Type B pancreatic cell (in vitro differentiated cells): Measurements from ENCODE around the gene SUMO3. TPM values are rescaled to one million over a fixed set of nuclear protein-coding genes. Genes with fewer than 3 reads are reported as not detected.
A peak's percentile ranks its signal among the peaks of the same experiment; 100 is the strongest.

ENCODE experiments used
- DNase-seq: peaks from one replicate; pipeline ENCODE4 v3.0.0; 2021; ENCODE audit warnings: mixed read lengths; ENCODE audit not compliant: unreplicated experiment; ENCODE audit errors: extremely low spot score
- H3K27ac Mint-ChIP-seq: 2 replicates; pipeline ENCODE4 v1.8.0; 2021; ENCODE audit warnings: mild to moderate bottlenecking, mixed read lengths
- H3K27me3 Mint-ChIP-seq: 2 replicates; pipeline ENCODE4 v1.8.0; 2021; ENCODE audit warnings: mixed read lengths
- H3K36me3 Mint-ChIP-seq: 2 replicates; pipeline ENCODE4 v1.8.0; 2021; ENCODE audit warnings: mixed read lengths
- H3K4me1 Mint-ChIP-seq: one replicate; pipeline ENCODE4 v1.8.0; 2021; ENCODE audit warnings: mixed read lengths; ENCODE audit not compliant: unreplicated experiment
- H3K4me3 Mint-ChIP-seq: 2 replicates; pipeline ENCODE4 v1.8.0; 2021; ENCODE audit warnings: mild to moderate bottlenecking, mixed read lengths
- H3K9me3 Mint-ChIP-seq: 2 replicates; pipeline ENCODE4 v1.8.0; 2021; ENCODE audit warnings: mixed read lengths
- CTCF ChIP-seq: fragments of 200-600 bp; sonication (generic); conservative IDR thresholded peaks from 2 replicates; pipeline ENCODE4 v1.5.0; 2021; ENCODE audit warnings: antibody characterized with exemption, mild to moderate bottlenecking
- total RNA-seq: library from RNA; stranded (reverse); gene quantifications from 2 replicates; pipeline ENCODE4 v1.2.1, GENCODE V29; 2021; ENCODE audit warnings: low replicate concordance

Gene SUMO3
- total RNA-seq, 1 donor from 2014 or later: 81.2 TPM

GRCh38 chr21:44791993-44792392, 25.9 kb downstream of the SUMO3 start:
- Mint-ChIP-seq H3K4me1 (peaks cover 10% of the 10 kb centered on the region), H3K4me3 (no peak overlapping the region), H3K9me3 (no peaks in the 10 kb centered on the region), H3K36me3 (peaks cover 28% of the 10 kb centered on the region), H3K27me3 (no peaks in the 10 kb centered on the region), H3K27ac (peak overlapping the region; percentile 61)
- no peak for TF ChIP-seq CTCF
- no peak for DNase-seq

- Mint-ChIP-seq H3K9me3 (no peaks in the 10 kb centered on the region), H3K36me3 (peaks cover 23% of the 10 kb centered on the region), H3K4me3 (no peak overlapping the region), H3K27ac (no peak overlapping the region), H3K27me3 (no peaks in the 10 kb centered on the region), H3K4me1 (peaks cover 10% of the 10 kb centered on the region)
- no peak for TF ChIP-seq CTCF
- DNase-seq: no peak
Measured at GRCh38 chr21:44791246-44791645, 26.6 kb downstream of the SUMO3 start.

- no peak overlapping the region for H3K4me3 Mint-ChIP-seq
- TF ChIP-seq CTCF: no peak
- H3K27ac Mint-ChIP-seq: no peak overlapping the region
- H3K4me1 Mint-ChIP-seq: peaks cover 10% of the 10 kb centered on the region
- H3K9me3 Mint-ChIP-seq: no peaks in the 10 kb centered on the region
- no peaks in the 10 kb centered on the region for H3K27me3 Mint-ChIP-seq
- DNase-seq: no peak
- peaks cover 25% of the 10 kb centered on the region for H3K36me3 Mint-ChIP-seq
Measured at GRCh38 chr21:44790368-44790767, 27.5 kb downstream of the SUMO3 start.

GRCh38 chr21:44789880-44790279, 28.0 kb downstream of the SUMO3 start:
- no peaks in the 10 kb centered on the region for H3K27me3 Mint-ChIP-seq
- no peak for TF ChIP-seq CTCF
- H3K4me3 Mint-ChIP-seq: no peak overlapping the region
- peaks cover 25% of the 10 kb centered on the region for H3K36me3 Mint-ChIP-seq
- no peak for DNase-seq
- no peak overlapping the region for H3K27ac Mint-ChIP-seq
- H3K4me1 Mint-ChIP-seq: peaks cover 10% of the 10 kb centered on the region
- H3K9me3 Mint-ChIP-seq: no peaks in the 10 kb centered on the region

GRCh38 chr21:44785620-44786335, 32.1 kb downstream of the SUMO3 start:
- Mint-ChIP-seq H3K27me3 (no peaks in the 10 kb centered on the region), H3K27ac (no peak overlapping the region), H3K36me3 (peaks cover 24% of the 10 kb centered on the region)

More at GRCh38 chr21:44785620-44786335, 32.1 kb downstream of the SUMO3 start:
- Mint-ChIP-seq H3K4me1 (no peaks in the 10 kb centered on the region), H3K4me3 (no peak overlapping the region), H3K9me3 (no peaks in the 10 kb centered on the region)
- TF ChIP-seq CTCF: no peak
- no peak for DNase-seq
